ENCODE data around the gene PNISR. TPM values are rescaled to one million over a fixed set of nuclear protein-coding genes. Genes with fewer than 3 reads are reported as not detected.

Gene PNISR
- total RNA-seq, 1 donor from 2014 or later: 34.4 TPM

Other genes with a start within 250 kb of the PNISR start
- 0.03 TPM for gene FAXC, start 75.6 kb downstream of the PNISR start, total RNA-seq
- 7.5 TPM for gene COQ3, start 31.1 kb downstream of the PNISR start, total RNA-seq
- gene USP45, start 90.1 kb upstream of the PNISR start, total RNA-seq: 5.5 TPM
- gene CCNC, start 143.4 kb upstream of the PNISR start, total RNA-seq: 32.3 TPM
- not detected for gene PRDM13, start 181.5 kb upstream of the PNISR start, total RNA-seq